Measurements from ENCODE around the gene METTL22.

METTL22 gene

GRCh38 chr16:8626946-8627345 is 5.4 kb downstream of the METTL22 start:
- no peak overlapping the region for H3K4me3 ChIP-seq (ENCODE audit: low read length)
- no peak for DNase-seq (ENCODE audit: low read depth)
- TF ChIP-seq CTCF (conservative IDR thresholded peaks at IDR 0.05; ENCODE audit: low read depth, low read length): no peak

GRCh38 chr16:8627456-8627855 is 6.0 kb downstream of the METTL22 start:
- TF ChIP-seq CTCF (conservative IDR thresholded peaks at IDR 0.05; ENCODE audit: low read depth, low read length): no peak
- no peak for DNase-seq (ENCODE audit: low read depth)
- H3K4me3 ChIP-seq (ENCODE audit: low read length): no peak overlapping the region

- H3K4me3 ChIP-seq (ENCODE audit: low read length): no peak overlapping the region
- TF ChIP-seq CTCF (conservative IDR thresholded peaks at IDR 0.05; ENCODE audit: low read depth, low read length): no peak
- no peak for DNase-seq (ENCODE audit: low read depth)
Observed at GRCh38 chr16:8628981-8629725, 7.7 kb downstream of the METTL22 start.

GRCh38 chr16:8630255-8630953 is 8.9 kb downstream of the METTL22 start:
- DNase-seq (ENCODE audit: low read depth): no peak
- TF ChIP-seq CTCF (conservative IDR thresholded peaks at IDR 0.05; ENCODE audit: low read depth, low read length): no peak
- no peak overlapping the region for H3K4me3 ChIP-seq (ENCODE audit: low read length)

GRCh38 chr16:8631373-8631772 is 9.9 kb downstream of the METTL22 start:
- no peak for TF ChIP-seq CTCF (conservative IDR thresholded peaks at IDR 0.05; ENCODE audit: low read depth, low read length)
- H3K4me3 ChIP-seq (ENCODE audit: low read length): no peak overlapping the region
- DNase-seq (ENCODE audit: low read depth): no peak

- no peak overlapping the region for H3K4me3 ChIP-seq (ENCODE audit: low read length)
- TF ChIP-seq CTCF (conservative IDR thresholded peaks at IDR 0.05; ENCODE audit: low read depth, low read length): no peak
- no peak for DNase-seq (ENCODE audit: low read depth)
Observed at GRCh38 chr16:8631818-8632465, 10.4 kb downstream of the METTL22 start.
